ENCODE data around the gene MEIOSIN. TPM values are rescaled to one million over a fixed set of nuclear protein-coding genes. Genes with fewer than 3 reads are reported as not detected.
A peak's percentile ranks its signal among the peaks of the same experiment; 100 is the strongest.

The MEIOSIN gene
- total and polyA plus RNA-seq, 4 donors: not detected

DNA sequence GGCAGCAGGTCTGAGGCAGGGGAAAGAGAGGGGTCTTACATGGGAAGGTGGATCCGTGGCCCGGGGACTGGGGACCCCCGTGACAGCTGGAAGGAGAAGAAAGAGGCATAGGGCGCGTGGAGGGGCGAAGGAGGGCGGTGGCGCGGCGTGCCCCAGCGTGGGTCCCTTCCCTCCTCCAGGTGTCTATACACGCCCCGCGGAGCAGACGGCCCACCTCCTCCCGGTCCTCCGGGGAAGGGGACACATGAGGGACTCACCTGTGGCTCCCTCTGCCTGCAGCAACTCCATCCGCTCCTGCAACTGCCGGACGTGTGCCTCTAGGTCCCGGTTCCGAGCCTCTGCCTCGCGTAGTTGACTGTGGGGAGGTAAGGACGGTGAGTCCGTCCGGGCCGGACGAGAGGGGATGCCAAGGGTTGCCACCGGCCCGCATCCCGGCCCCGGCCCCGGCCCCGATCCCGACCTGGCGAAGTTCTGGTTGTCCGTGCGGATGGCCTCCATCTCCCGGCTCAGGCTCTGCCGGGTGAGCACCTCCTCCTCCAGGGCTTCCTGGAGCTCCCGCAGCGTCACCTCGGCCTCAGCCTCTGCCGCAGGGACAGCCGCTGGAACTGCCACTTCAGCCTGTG, 38.2 kb downstream of the MEIOSIN start:
- H3K27ac ChIP-seq (ENCODE audit: low read depth in 1 of 2, low read length in 2 of 2): peak overlapping the region; percentile 86 to 92

More for the DNA sequence above, 38.2 kb downstream of the MEIOSIN start:
- no peak for DNase-seq (ENCODE audit: low spot score)
- Histone ChIP-seq H3K9me3 (ENCODE audit: control insufficient read depth in 4 of 4, low read length in 3 of 4) (no peaks in the 10 kb centered on the region), H3K4me3 (ENCODE audit: low read depth in 1 of 3, low read length in 3 of 3) (peak overlapping the region in 1 of 3 donors; percentile 48), H3K4me1 (ENCODE audit: control insufficient read depth in 4 of 4, insufficient read depth in 4 of 4, low read length in 3 of 4) (peaks cover 9 to 58% (median 29%) of the 10 kb centered on the region in 4 donors), H3K36me3 (ENCODE audit: control insufficient read depth in 4 of 4, insufficient read depth in 3 of 4, low read depth in 1 of 4, low read length in 3 of 4) (no peaks in the 10 kb centered on the region), H3K9ac (ENCODE audit: low read depth in 1 of 2, low read length in 2 of 2) (peak overlapping the region; percentile 38 to 53), H3K27me3 (ENCODE audit: control insufficient read depth in 4 of 4, insufficient read depth in 4 of 4, low read length in 3 of 4) (no peaks in the 10 kb centered on the region)
- WGBS: 82% methylated on average over 46 of the region's 46 CpGs
- no peak for TF ChIP-seq HNF4G (IDR thresholded peaks at IDR 0.05)
- TF ChIP-seq NR2F2 (IDR thresholded peaks at IDR 0.05): no peak
- TF ChIP-seq, protein P1, sequence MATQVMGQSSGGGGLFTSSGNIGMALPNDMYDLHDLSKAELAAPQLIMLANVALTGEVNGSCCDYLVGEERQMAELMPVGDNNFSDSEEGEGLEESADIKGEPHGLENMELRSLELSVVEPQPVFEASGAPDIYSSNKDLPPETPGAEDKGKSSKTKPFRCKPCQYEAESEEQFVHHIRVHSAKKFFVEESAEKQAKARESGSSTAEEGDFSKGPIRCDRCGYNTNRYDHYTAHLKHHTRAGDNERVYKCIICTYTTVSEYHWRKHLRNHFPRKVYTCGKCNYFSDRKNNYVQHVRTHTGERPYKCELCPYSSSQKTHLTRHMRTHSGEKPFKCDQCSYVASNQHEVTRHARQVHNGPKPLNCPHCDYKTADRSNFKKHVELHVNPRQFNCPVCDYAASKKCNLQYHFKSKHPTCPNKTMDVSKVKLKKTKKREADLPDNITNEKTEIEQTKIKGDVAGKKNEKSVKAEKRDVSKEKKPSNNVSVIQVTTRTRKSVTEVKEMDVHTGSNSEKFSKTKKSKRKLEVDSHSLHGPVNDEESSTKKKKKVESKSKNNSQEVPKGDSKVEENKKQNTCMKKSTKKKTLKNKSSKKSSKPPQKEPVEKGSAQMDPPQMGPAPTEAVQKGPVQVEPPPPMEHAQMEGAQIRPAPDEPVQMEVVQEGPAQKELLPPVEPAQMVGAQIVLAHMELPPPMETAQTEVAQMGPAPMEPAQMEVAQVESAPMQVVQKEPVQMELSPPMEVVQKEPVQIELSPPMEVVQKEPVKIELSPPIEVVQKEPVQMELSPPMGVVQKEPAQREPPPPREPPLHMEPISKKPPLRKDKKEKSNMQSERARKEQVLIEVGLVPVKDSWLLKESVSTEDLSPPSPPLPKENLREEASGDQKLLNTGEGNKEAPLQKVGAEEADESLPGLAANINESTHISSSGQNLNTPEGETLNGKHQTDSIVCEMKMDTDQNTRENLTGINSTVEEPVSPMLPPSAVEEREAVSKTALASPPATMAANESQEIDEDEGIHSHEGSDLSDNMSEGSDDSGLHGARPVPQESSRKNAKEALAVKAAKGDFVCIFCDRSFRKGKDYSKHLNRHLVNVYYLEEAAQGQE (IDR thresholded peaks at IDR 0.05): no peak
- TF ChIP-seq GABPA (IDR thresholded peaks at IDR 0.05 in 1 of 2, conservative IDR thresholded peaks at IDR 0.05 in 1 of 2): no peak
- TF ChIP-seq, protein P2, sequence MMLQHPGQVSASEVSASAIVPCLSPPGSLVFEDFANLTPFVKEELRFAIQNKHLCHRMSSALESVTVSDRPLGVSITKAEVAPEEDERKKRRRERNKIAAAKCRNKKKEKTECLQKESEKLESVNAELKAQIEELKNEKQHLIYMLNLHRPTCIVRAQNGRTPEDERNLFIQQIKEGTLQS (IDR thresholded peaks at IDR 0.05): no peak
- no peak for TF ChIP-seq FOXA1 (IDR thresholded peaks at IDR 0.05)
- no peak for TF ChIP-seq EGR1 (IDR thresholded peaks at IDR 0.05; ENCODE audit: low read depth in 2 of 2)
- no peak for TF ChIP-seq YY1 (IDR thresholded peaks at IDR 0.05)
- TF ChIP-seq SP1 (IDR thresholded peaks at IDR 0.05): no peak
- TF ChIP-seq FOXA2 (IDR thresholded peaks at IDR 0.05): no peak
- TF ChIP-seq HNF4A (conservative IDR thresholded peaks at IDR 0.05): no peak
- TF ChIP-seq RXRA (IDR thresholded peaks at IDR 0.05): no peak
- no peak for TF ChIP-seq TAF1 (conservative IDR thresholded peaks at IDR 0.05)
- TF ChIP-seq, protein P3, sequence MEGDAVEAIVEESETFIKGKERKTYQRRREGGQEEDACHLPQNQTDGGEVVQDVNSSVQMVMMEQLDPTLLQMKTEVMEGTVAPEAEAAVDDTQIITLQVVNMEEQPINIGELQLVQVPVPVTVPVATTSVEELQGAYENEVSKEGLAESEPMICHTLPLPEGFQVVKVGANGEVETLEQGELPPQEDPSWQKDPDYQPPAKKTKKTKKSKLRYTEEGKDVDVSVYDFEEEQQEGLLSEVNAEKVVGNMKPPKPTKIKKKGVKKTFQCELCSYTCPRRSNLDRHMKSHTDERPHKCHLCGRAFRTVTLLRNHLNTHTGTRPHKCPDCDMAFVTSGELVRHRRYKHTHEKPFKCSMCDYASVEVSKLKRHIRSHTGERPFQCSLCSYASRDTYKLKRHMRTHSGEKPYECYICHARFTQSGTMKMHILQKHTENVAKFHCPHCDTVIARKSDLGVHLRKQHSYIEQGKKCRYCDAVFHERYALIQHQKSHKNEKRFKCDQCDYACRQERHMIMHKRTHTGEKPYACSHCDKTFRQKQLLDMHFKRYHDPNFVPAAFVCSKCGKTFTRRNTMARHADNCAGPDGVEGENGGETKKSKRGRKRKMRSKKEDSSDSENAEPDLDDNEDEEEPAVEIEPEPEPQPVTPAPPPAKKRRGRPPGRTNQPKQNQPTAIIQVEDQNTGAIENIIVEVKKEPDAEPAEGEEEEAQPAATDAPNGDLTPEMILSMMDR (IDR thresholded peaks at IDR 0.05; ENCODE audit: low read depth, low read length, missing input control): no peak
- TF ChIP-seq, protein P4, sequence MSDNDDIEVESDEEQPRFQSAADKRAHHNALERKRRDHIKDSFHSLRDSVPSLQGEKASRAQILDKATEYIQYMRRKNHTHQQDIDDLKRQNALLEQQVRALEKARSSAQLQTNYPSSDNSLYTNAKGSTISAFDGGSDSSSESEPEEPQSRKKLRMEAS (IDR thresholded peaks at IDR 0.05): no peak
- no peak for TF ChIP-seq JUND (IDR thresholded peaks at IDR 0.05)
- TF ChIP-seq, protein P5, sequence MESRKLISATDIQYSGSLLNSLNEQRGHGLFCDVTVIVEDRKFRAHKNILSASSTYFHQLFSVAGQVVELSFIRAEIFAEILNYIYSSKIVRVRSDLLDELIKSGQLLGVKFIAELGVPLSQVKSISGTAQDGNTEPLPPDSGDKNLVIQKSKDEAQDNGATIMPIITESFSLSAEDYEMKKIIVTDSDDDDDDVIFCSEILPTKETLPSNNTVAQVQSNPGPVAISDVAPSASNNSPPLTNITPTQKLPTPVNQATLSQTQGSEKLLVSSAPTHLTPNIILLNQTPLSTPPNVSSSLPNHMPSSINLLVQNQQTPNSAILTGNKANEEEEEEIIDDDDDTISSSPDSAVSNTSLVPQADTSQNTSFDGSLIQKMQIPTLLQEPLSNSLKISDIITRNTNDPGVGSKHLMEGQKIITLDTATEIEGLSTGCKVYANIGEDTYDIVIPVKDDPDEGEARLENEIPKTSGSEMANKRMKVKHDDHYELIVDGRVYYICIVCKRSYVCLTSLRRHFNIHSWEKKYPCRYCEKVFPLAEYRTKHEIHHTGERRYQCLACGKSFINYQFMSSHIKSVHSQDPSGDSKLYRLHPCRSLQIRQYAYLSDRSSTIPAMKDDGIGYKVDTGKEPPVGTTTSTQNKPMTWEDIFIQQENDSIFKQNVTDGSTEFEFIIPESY (IDR thresholded peaks at IDR 0.05): no peak
